Stimulated activated CD4-positive, alpha-beta T cell treated with anti-CD3 and anti-CD28 coated beads, Interleukin-4, amount 100 ng/mL, for 48 hours (primary cell): ENCODE data around the gene SMG9.

Experiments
- DNase-seq, 2 donors: peaks; one replicate each; pipeline ENCODE4 v3.0.0-alpha.2; 2020; ENCODE audit warnings: low read depth in 2 of 2

Gene SMG9

GRCh38 chr19:43754253-43754502, 584 bp downstream of the SMG9 start:
- DNase-seq: no peak

GRCh38 chr19:43752287-43752875, 2.4 kb downstream of the SMG9 start:
- no peak for DNase-seq

- no peak for DNase-seq
These were observed 3.1 kb downstream of the SMG9 start for GRCh38 chr19:43751466-43752220.

- DNase-seq: no peak
These were observed 4.9 kb downstream of the SMG9 start for GRCh38 chr19:43749898-43750297.

GRCh38 chr19:43749152-43749551, 5.6 kb downstream of the SMG9 start:
- no peak for DNase-seq

- DNase-seq: no peak
These were observed 6.1 kb downstream of the SMG9 start for GRCh38 chr19:43748685-43749084.

- no peak for DNase-seq
These were observed 6.6 kb downstream of the SMG9 start for GRCh38 chr19:43748205-43748594.

GRCh38 chr19:43747557-43748204, 7.1 kb downstream of the SMG9 start:
- no peak for DNase-seq

- no peak for DNase-seq
These were observed 11.7 kb downstream of the SMG9 start for GRCh38 chr19:43743059-43743458.

- DNase-seq: no peak
These were observed 13.5 kb downstream of the SMG9 start for GRCh38 chr19:43741075-43741825.

GRCh38 chr19:43739439-43740235, 15.1 kb downstream of the SMG9 start:
- no peak for DNase-seq

- DNase-seq: no peak
These were observed 16.0 kb downstream of the SMG9 start for GRCh38 chr19:43738780-43739211.

- no peak for DNase-seq
These were observed 18.8 kb downstream of the SMG9 start for GRCh38 chr19:43735957-43736356.

GRCh38 chr19:43735013-43735412, 19.7 kb downstream of the SMG9 start:
- DNase-seq: no peak

- no peak for DNase-seq
These were observed 22.9 kb downstream of the SMG9 start for GRCh38 chr19:43731846-43732245.

- DNase-seq: no peak
These were observed 23.4 kb downstream of the SMG9 start for GRCh38 chr19:43731346-43731745.

- no peak for DNase-seq
These were observed 24.8 kb downstream of the SMG9 start for GRCh38 chr19:43729919-43730318.

GRCh38 chr19:43727593-43727853, 27.2 kb downstream of the SMG9 start:
- no peak for DNase-seq

- DNase-seq: no peak
These were observed 27.8 kb downstream of the SMG9 start for GRCh38 chr19:43726736-43727592.

GRCh38 chr19:43725468-43725867, 29.3 kb downstream of the SMG9 start:
- DNase-seq: no peak

- DNase-seq: no peak
These were observed 29.9 kb downstream of the SMG9 start for GRCh38 chr19:43724896-43725295.
